ENCODE measurements around the gene HSPB2. TPM values are rescaled to one million over a fixed set of nuclear protein-coding genes. Genes with fewer than 3 reads are reported as not detected.
A peak's percentile ranks its signal among the peaks of the same experiment; 100 is the strongest.

The HSPB2 gene
- total RNA-seq, 2 donors from 2014 or later = 0.25 to 2.2 TPM

GRCh38 chr11:111922803-111923202, 10.3 kb downstream of the HSPB2 start:
- Histone ChIP-seq H3K4me3 (no peak overlapping the region), H3K4me1 (peaks cover 7% of the 10 kb centered on the region), H3K27ac (no peak overlapping the region), H3K27me3 (no peaks in the 10 kb centered on the region), H3K36me3 (no peaks in the 10 kb centered on the region), H3K9ac (ENCODE audit: low read depth in 2 of 2, low read length in 2 of 2) (no peak overlapping the region), H3K9me3 (no peaks in the 10 kb centered on the region)
- peak; percentile 51 for DNase-seq
- TF ChIP-seq CTCF (IDR thresholded peaks at IDR 0.05) = no peak
- intact Hi-C loops (cut with DNase I) = loop anchor here (5.0 kb wide), 1 partner anchor 41 kb away; no protein-coding TSS in a partner anchor

GRCh38 chr11:111923351-111923788, 10.8 kb downstream of the HSPB2 start:
- Histone ChIP-seq H3K4me1 (peaks cover 6% of the 10 kb centered on the region), H3K9ac (ENCODE audit: low read depth in 2 of 2, low read length in 2 of 2) (no peak overlapping the region), H3K27ac (peak overlapping the region; percentile 35), H3K4me3 (no peak overlapping the region), H3K9me3 (no peaks in the 10 kb centered on the region), H3K27me3 (no peaks in the 10 kb centered on the region), H3K36me3 (no peaks in the 10 kb centered on the region)
- intact Hi-C loops (cut with DNase I) = loop anchor here (5.0 kb wide), 1 partner anchor 41 kb away; no protein-coding TSS in a partner anchor
- DNase-seq = no peak
- TF ChIP-seq CTCF (IDR thresholded peaks at IDR 0.05) = no peak

GRCh38 chr11:111923951-111924350, 11.4 kb downstream of the HSPB2 start:
- H3K36me3 ChIP-seq = no peaks in the 10 kb centered on the region
- no peaks in the 10 kb centered on the region for H3K27me3 ChIP-seq
- TF ChIP-seq CTCF (IDR thresholded peaks at IDR 0.05) = no peak
- no peak overlapping the region for H3K9ac ChIP-seq (ENCODE audit: low read depth in 2 of 2, low read length in 2 of 2)
- no peak for DNase-seq
- intact Hi-C loops (cut with DNase I) = loop anchor here (5.0 kb wide), 1 partner anchor 42 kb away; no protein-coding TSS in a partner anchor
- H3K4me1 ChIP-seq = peaks cover 4% of the 10 kb centered on the region
- H3K4me3 ChIP-seq = no peak overlapping the region
- H3K27ac ChIP-seq = no peak overlapping the region
- H3K9me3 ChIP-seq = no peaks in the 10 kb centered on the region

GRCh38 chr11:111925953-111926352, 13.4 kb downstream of the HSPB2 start:
- TF ChIP-seq CTCF (IDR thresholded peaks at IDR 0.05) = no peak
- Histone ChIP-seq H3K27me3 (no peaks in the 10 kb centered on the region), H3K27ac (peak overlapping the region; percentile 86), H3K9me3 (no peaks in the 10 kb centered on the region), H3K4me1 (peaks cover 4% of the 10 kb centered on the region), H3K9ac (ENCODE audit: low read depth in 2 of 2, low read length in 2 of 2) (peak overlapping the region in 1 of 2 donors; percentile 69), H3K36me3 (no peaks in the 10 kb centered on the region), H3K4me3 (no peak overlapping the region)
- DNase-seq = no peak
- intact Hi-C loops (cut with DNase I) = no loop called here

GRCh38 chr11:111926505-111927391, 14.2 kb downstream of the HSPB2 start:
- peak overlapping the region; percentile 69 to 73 for H3K9ac ChIP-seq (ENCODE audit: low read depth in 2 of 2, low read length in 2 of 2)
- no peaks in the 10 kb centered on the region for H3K36me3 ChIP-seq
- peak; percentile 97 for DNase-seq
- no peaks in the 10 kb centered on the region for H3K27me3 ChIP-seq
- intact Hi-C loops (cut with DNase I) = no loop called here
- H3K9me3 ChIP-seq = no peaks in the 10 kb centered on the region
- peak overlapping the region; percentile 27 for H3K4me3 ChIP-seq
- TF ChIP-seq CTCF (IDR thresholded peaks at IDR 0.05) = no peak
- H3K27ac ChIP-seq = peak overlapping the region; percentile 86
- peaks cover 4% of the 10 kb centered on the region for H3K4me1 ChIP-seq

All from colonic mucosa (tissue), 4 donors.